LNCAP (cell line): ENCODE results near the gene REXO2.

Source experiments
- TF ChIP-seq, protein P1 (sequence below): fragments of 450-650 bp; IDR thresholded peaks from 2 replicates; pipeline ENCODE4 v1.5.1; 2017; ENCODE audit warnings: mild to moderate bottlenecking

REXO2 gene

DNA sequence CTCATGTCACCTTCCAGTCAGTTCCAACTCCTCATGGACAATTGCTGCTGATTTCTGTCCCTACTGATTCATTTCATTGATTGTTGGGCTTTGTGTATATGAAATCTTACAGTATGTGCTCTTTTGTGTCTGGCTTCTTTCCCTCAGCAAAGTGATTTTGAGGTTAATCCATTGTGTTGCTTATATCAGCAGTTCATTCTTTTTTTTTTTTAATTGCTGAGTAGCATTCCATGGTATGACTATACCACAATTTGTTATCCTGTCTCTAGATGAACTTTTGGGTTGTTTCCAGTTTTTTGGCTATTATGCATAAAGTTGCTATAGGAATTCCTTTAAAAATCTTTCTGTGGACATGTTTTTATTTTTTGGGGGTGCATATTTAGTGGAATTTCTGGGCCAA is 60.5 kb downstream of the REXO2 start:
- TF ChIP-seq, protein P1, sequence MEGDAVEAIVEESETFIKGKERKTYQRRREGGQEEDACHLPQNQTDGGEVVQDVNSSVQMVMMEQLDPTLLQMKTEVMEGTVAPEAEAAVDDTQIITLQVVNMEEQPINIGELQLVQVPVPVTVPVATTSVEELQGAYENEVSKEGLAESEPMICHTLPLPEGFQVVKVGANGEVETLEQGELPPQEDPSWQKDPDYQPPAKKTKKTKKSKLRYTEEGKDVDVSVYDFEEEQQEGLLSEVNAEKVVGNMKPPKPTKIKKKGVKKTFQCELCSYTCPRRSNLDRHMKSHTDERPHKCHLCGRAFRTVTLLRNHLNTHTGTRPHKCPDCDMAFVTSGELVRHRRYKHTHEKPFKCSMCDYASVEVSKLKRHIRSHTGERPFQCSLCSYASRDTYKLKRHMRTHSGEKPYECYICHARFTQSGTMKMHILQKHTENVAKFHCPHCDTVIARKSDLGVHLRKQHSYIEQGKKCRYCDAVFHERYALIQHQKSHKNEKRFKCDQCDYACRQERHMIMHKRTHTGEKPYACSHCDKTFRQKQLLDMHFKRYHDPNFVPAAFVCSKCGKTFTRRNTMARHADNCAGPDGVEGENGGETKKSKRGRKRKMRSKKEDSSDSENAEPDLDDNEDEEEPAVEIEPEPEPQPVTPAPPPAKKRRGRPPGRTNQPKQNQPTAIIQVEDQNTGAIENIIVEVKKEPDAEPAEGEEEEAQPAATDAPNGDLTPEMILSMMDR: no peak
